HepG2 (cell line): ENCODE results near the gene PHB1. TPM values are rescaled to one million over a fixed set of nuclear protein-coding genes. Genes with fewer than 3 reads are reported as not detected.
A peak's percentile ranks its signal among the peaks of the same experiment; 100 is the strongest.

Experiments
- ARID3A ChIP-seq: IDR thresholded peaks from 2 replicates; pipeline ENCODE4 v1.6.1; 2012; ENCODE audit warnings: low read depth, low read length, improper control_type of control experiment
- ELF3 ChIP-seq: IDR thresholded peaks from 2 replicates; pipeline ENCODE4 v1.6.1; 2016; ENCODE audit warnings: missing genetic modification reagents, missing compliant biosample characterization
- GABPA ChIP-seq, 2 experiments: IDR thresholded peaks; 2 replicates each; pipeline ENCODE4 v1.6.1; 2011 to 2016; ENCODE audit warnings: low read depth in 2 of 2, low read length in 1 of 2, missing biosample characterization in 1 of 2, missing genetic modification characterization in 1 of 2
- HCFC1 ChIP-seq: fragments of 150-350 bp; IDR thresholded peaks from 2 replicates; pipeline ENCODE4 v1.6.1; 2014; ENCODE audit warnings: low read depth, low read length
- IRF2 ChIP-seq: IDR thresholded peaks from 2 replicates; pipeline ENCODE4 v1.6.1; 2018; ENCODE audit warnings: missing genetic modification reagents, missing compliant biosample characterization
- KAT8 ChIP-seq: IDR thresholded peaks from 2 replicates; pipeline ENCODE4 v1.6.1; 2016; ENCODE audit warnings: missing genetic modification reagents, missing compliant biosample characterization
- MAFK ChIP-seq, 2 experiments: IDR thresholded peaks in 1 of 2; conservative IDR thresholded peaks in 1 of 2; 2 replicates each; pipeline ENCODE4 v1.6.1; 2011; ENCODE audit warnings: improper control_type of control experiment in 2 of 2, low read length in 2 of 2
- MYC ChIP-seq: sonication (generic); formaldehyde crosslinking; IDR thresholded peaks from 2 replicates; pipeline ENCODE4 v1.9.0; 2021; ENCODE audit warnings: missing genetic modification reagents, borderline replicate concordance
- NCOA1 ChIP-seq: sonication (generic); formaldehyde crosslinking; IDR thresholded peaks from 2 replicates; pipeline ENCODE4 v1.9.0; 2021; ENCODE audit warnings: missing genetic modification reagents
- POLR2G ChIP-seq: fragments of 200-400 bp; formaldehyde crosslinking; IDR thresholded peaks from 2 replicates; pipeline ENCODE4 v1.6.1; 2018; ENCODE audit warnings: mild to moderate bottlenecking, low read depth, low read length, moderate library complexity
- SAP130 ChIP-seq: IDR thresholded peaks from 2 replicates; pipeline ENCODE4 v1.6.1; 2016; ENCODE audit warnings: low read depth
- SNAI1 ChIP-seq: sonication (generic); formaldehyde crosslinking; IDR thresholded peaks from 2 replicates; pipeline ENCODE4 v1.5.0; 2020; ENCODE audit warnings: mild to moderate bottlenecking, missing genetic modification reagents, borderline replicate concordance
- XRCC5 ChIP-seq: fragments of 200-400 bp; formaldehyde crosslinking; optimal IDR thresholded peaks from 2 replicates; pipeline ENCODE3; 2017; ENCODE audit warnings: mild to moderate bottlenecking, low read length
- ZBTB39 ChIP-seq: sonication (generic); formaldehyde crosslinking; IDR thresholded peaks from 2 replicates; pipeline ENCODE4 v1.5.0; 2020; ENCODE audit warnings: missing genetic modification reagents
- ZFP91 ChIP-seq: sonication (generic); formaldehyde crosslinking; IDR thresholded peaks from 2 replicates; pipeline ENCODE4 v1.9.0; 2022; ENCODE audit warnings: missing genetic modification reagents, mild to moderate bottlenecking, borderline replicate concordance
- ZKSCAN1 ChIP-seq: fragments of 150-350 bp; IDR thresholded peaks from 2 replicates; pipeline ENCODE4 v1.6.1; 2014; ENCODE audit warnings: low read length
- ZNF138 ChIP-seq: sonication (generic); formaldehyde crosslinking; IDR thresholded peaks from 2 replicates; pipeline ENCODE4 v1.5.0; 2020; ENCODE audit warnings: mild to moderate bottlenecking, low read depth, missing genetic modification reagents
- ZNF160 ChIP-seq: sonication (generic); formaldehyde crosslinking; IDR thresholded peaks from 2 replicates; pipeline ENCODE4 v1.8.0; 2022; ENCODE audit warnings: mild to moderate bottlenecking, inconsistent platforms, missing genetic modification reagents
- ZNF280D ChIP-seq: sonication (generic); formaldehyde crosslinking; IDR thresholded peaks from 2 replicates; pipeline ENCODE4 v1.5.1; 2020; ENCODE audit warnings: mild to moderate bottlenecking, missing genetic modification reagents
- ZNF660 ChIP-seq: sonication (generic); formaldehyde crosslinking; IDR thresholded peaks from 2 replicates; pipeline ENCODE4 v1.5.1; 2020; ENCODE audit warnings: mild to moderate bottlenecking, low read depth, missing genetic modification reagents, borderline replicate concordance
- ZNF788 ChIP-seq: sonication (generic); formaldehyde crosslinking; IDR thresholded peaks from 2 replicates; pipeline ENCODE4 v1.5.0; 2020; ENCODE audit warnings: mild to moderate bottlenecking, missing genetic modification reagents, borderline replicate concordance
- polyA plus RNA-seq, 8 experiments: library from polyadenylated mRNA; depleted of rRNA in 3 of 8; stranded (reverse) in 7 of 8; unstranded in 1 of 8; fragments of >200 nt; fragmentation: Illumina TruSeq in 4 of 8; extraction: Trizol in 4 of 8; gene quantifications; 2 replicates each; pipeline versions ENCODE4 v1.2.1 to v1.2.3, GENCODE V29; 2011 to 2016; ENCODE audit warnings: low read depth in 4 of 8, missing spikeins in 1 of 8, mixed read lengths in 1 of 8; ENCODE audit not compliant: insufficient read depth in 1 of 8
- total RNA-seq, 5 experiments: library from RNA; depleted of rRNA; stranded (reverse); fragments of >200 nt; fragmentation: Illumina TruSeq; extraction: Trizol; gene quantifications; 2 replicates each; pipeline ENCODE4 v1.2.3, GENCODE V29; 2016; ENCODE audit warnings: low read depth in 1 of 5

Gene PHB1
- total and polyA plus RNA-seq, 2 of the 13 experiments (the other 11 are each of a cell fraction or from before 2014, with no cell fraction given), result 515 to 688 TPM

- TF ChIP-seq ZNF280D (CRISPR knock-in tag) (no peak), SNAI1 (CRISPR knock-in tag) (0 out of 2 replicates have a peak, but pooled peaks have one; percentile 49), ELF3 (CRISPR knock-in tag) (peak; percentile 96), ZNF160 (CRISPR knock-in tag) (peak; percentile 58; the same call in 1 of the 2 replicates), ZNF138 (CRISPR knock-in tag) (no peak), KAT8 (CRISPR knock-in tag) (peak; percentile 88), GABPA (IDR thresholded peaks at IDR 0.05; ENCODE audit: low read depth, low read length) (peak; percentile 31), GABPA (CRISPR knock-in tag; IDR thresholded peaks at IDR 0.05; ENCODE audit: low read depth) (peak; percentile 82), SAP130 (CRISPR knock-in tag) (peak; percentile 56), ARID3A (no peak), XRCC5 (peak; percentile 17), ZKSCAN1 (no peak), POLR2G (peak; percentile 48; the same call in 1 of the 2 replicates), MYC (CRISPR knock-in tag) (0 out of 2 replicates have a peak, but pooled peaks have one; percentile 18), MAFK (conservative IDR thresholded peaks at IDR 0.05 in 1 of 2, IDR thresholded peaks at IDR 0.05 in 1 of 2; ENCODE audit: low read length in 2 of 2) (no peak), ZFP91 (CRISPR knock-in tag) (peak; percentile 71; the same call in 1 of the 2 replicates), NCOA1 (no peak), ZBTB39 (CRISPR knock-in tag) (no peak), HCFC1 (no peak), IRF2 (CRISPR knock-in tag) (peak; percentile 33; the same call in 1 of the 2 replicates), ZNF788 (0 out of 2 replicates have a peak, but pooled peaks have one; percentile 15), ZNF660 (no peak)
Measured at GRCh38 chr17:49390548-49391324, 23.9 kb downstream of the PHB1 start (continued).
